PC-9 (cell line): ENCODE measurements around the gene DNAJC13. TPM values are rescaled to one million over a fixed set of nuclear protein-coding genes. Genes with fewer than 3 reads are reported as not detected.

Experiments used
- BruUV-seq: library from RNA; stranded (reverse); fragments of 400-500 nt; replicated peaks from 2 replicates; lab custom pipeline; 2021; lab: Mats Ljungman, UMichigan
- CTCF ChIA-PET: fragments of 300-600 bp; sonication (Branson Sonifier 250); formaldehyde crosslinking; loops from one replicate; lab custom pipeline; 2022; ENCODE audit warnings: antibody characterized with exemption; lab: Charles Lee
- POLR2A ChIA-PET: fragments of 300-600 bp; sonication (Branson Sonifier 250); formaldehyde crosslinking; loops from one replicate; lab custom pipeline; 2022; ENCODE audit warnings: antibody characterized with exemption; ENCODE audit not compliant: unreplicated experiment; lab: Charles Lee
- DNase-seq, 2 experiments: peaks; one replicate each; pipeline versions ENCODE4 v3.0.0 to v3.0.0-alpha.2; 2015 to 2022; ENCODE audit warnings: mixed read lengths in 1 of 2
- H2AFZ ChIP-seq: fragments of 200-600 bp; sonication (generic); 2 replicates; pipeline ENCODE4 v1.8.1; 2017; ENCODE audit warnings: antibody characterized with exemption
- H3F3A ChIP-seq: fragments of 200-600 bp; sonication (generic); 2 replicates; pipeline ENCODE4 v1.8.1; 2017; ENCODE audit warnings: antibody characterized with exemption, mild to moderate bottlenecking, low read depth; ENCODE audit not compliant: insufficient read depth
- H3K27ac ChIP-seq: fragments of 200-600 bp; sonication (generic); 2 replicates; pipeline ENCODE4 v1.6.1; 2016; ENCODE audit warnings: mixed run types
- H3K27me3 ChIP-seq: fragments of 200-600 bp; sonication (generic); 2 replicates; pipeline ENCODE4 v1.6.1; 2016; ENCODE audit warnings: low read depth, mixed run types; ENCODE audit not compliant: insufficient read depth
- H3K36me3 ChIP-seq: fragments of 200-600 bp; sonication (generic); 2 replicates; pipeline ENCODE4 v1.6.1; 2016; ENCODE audit warnings: low read depth, mixed run types
- H3K4me1 ChIP-seq: fragments of 200-600 bp; sonication (generic); replicated peaks from 2 replicates; pipeline ENCODE4 v1.6.1; 2016; ENCODE audit warnings: mixed run types; ENCODE audit not compliant: insufficient read depth
- H3K4me2 ChIP-seq: fragments of 200-600 bp; sonication (generic); 2 replicates; pipeline ENCODE4 v1.6.1; 2017; ENCODE audit warnings: mixed run types
- H3K4me3 ChIP-seq: fragments of 200-600 bp; sonication (generic); 2 replicates; pipeline ENCODE4 v1.6.1; 2016; ENCODE audit warnings: mixed run types
- H3K79me2 ChIP-seq: fragments of 200-600 bp; sonication (generic); 2 replicates; pipeline ENCODE4 v1.6.1; 2017; ENCODE audit warnings: low read depth, mixed run types
- H3K9me2 ChIP-seq: fragments of 200-600 bp; sonication (generic); 2 replicates; pipeline ENCODE4 v1.8.1; 2017; ENCODE audit warnings: mild to moderate bottlenecking; ENCODE audit not compliant: insufficient read depth
- H3K9me3 ChIP-seq: fragments of 200-600 bp; sonication (generic); 2 replicates; pipeline ENCODE4 v1.8.1; 2016; ENCODE audit warnings: low read depth; ENCODE audit not compliant: insufficient read depth
- H4K20me1 ChIP-seq: fragments of 200-600 bp; sonication (generic); 2 replicates; pipeline ENCODE4 v1.8.1; 2017; ENCODE audit not compliant: insufficient read depth
- CTCF ChIP-seq: fragments of 200-600 bp; sonication (generic); conservative IDR thresholded peaks from 2 replicates; pipeline ENCODE4 v1.6.1; 2017; ENCODE audit warnings: mixed run types, antibody characterized with exemption, mild to moderate bottlenecking, moderate library complexity
- EZH2 ChIP-seq: fragments of 200-600 bp; sonication (generic); IDR thresholded peaks from 2 replicates; pipeline ENCODE4 v1.8.0; 2017; ENCODE audit warnings: antibody characterized with exemption, low read depth
- intact Hi-C: fragments of 100-400 bp; cut with micrococcal nuclease; formaldehyde crosslinking; loops from one replicate; pipeline ENCODE4 v1.10.0; 2022; ENCODE audit not compliant: unreplicated experiment
- total RNA-seq: library from RNA; stranded (reverse); gene quantifications from 2 replicates; pipeline ENCODE4 v1.2.3, GENCODE V29; 2021

DNAJC13 gene
- total RNA-seq, 1 experiment from 2014 or later, result 56.6 TPM

GRCh38 chr3:132435911-132436425, 18.7 kb downstream of the DNAJC13 start:
- intact Hi-C loops, result no loop called here
- H3F3A ChIP-seq, result 0 out of 2 replicates have a peak, but pooled peaks cover 1% of the 10 kb centered on the region
- no peaks in the 10 kb centered on the region for H3K27me3 ChIP-seq
- H3K4me3 ChIP-seq, result no peak overlapping the region
- no peaks in the 10 kb centered on the region for H4K20me1 ChIP-seq
- no peak for DNase-seq
- peaks cover 3% of the 10 kb centered on the region; the same call in 1 of the 2 replicates for H3K36me3 ChIP-seq
- H2AFZ ChIP-seq, result no peak overlapping the region
- peaks cover 14% of the 10 kb centered on the region for H3K4me1 ChIP-seq
- CTCF ChIA-PET, result no interaction called here
- H3K4me2 ChIP-seq, result no peak overlapping the region
- no peaks in the 10 kb centered on the region for H3K9me3 ChIP-seq
- POLR2A ChIA-PET, result no interaction called here
- H3K9me2 ChIP-seq, result no peaks in the 10 kb centered on the region
- H3K79me2 ChIP-seq, result peaks cover 18% of the 10 kb centered on the region; the same call in 1 of the 2 replicates
- BruUV-seq, result no TSS peak
- no peak overlapping the region for H3K27ac ChIP-seq
- TF ChIP-seq EZH2, result no peak
- no peak for TF ChIP-seq CTCF

DNA sequence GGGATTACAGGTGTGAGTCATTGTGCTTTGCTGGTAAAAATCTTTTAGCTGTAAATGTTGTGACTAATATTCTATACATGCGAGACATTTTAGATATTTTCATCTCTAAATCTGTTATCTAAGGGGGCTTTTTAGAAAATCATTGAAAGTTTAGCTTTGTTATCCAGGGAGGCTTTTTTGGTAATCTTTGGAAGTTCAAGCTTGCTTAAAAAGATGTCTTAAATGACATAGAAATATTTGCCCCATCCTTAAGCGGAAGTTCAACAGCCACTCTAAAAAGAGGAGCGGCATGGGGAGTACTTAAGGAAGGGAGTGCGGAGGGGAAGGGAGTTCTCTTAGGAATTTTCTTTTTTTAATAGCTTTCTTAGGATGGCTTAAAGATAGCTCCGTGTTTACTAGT, 26.1 kb downstream of the DNAJC13 start:
- BruUV-seq, result no TSS peak

DNA sequence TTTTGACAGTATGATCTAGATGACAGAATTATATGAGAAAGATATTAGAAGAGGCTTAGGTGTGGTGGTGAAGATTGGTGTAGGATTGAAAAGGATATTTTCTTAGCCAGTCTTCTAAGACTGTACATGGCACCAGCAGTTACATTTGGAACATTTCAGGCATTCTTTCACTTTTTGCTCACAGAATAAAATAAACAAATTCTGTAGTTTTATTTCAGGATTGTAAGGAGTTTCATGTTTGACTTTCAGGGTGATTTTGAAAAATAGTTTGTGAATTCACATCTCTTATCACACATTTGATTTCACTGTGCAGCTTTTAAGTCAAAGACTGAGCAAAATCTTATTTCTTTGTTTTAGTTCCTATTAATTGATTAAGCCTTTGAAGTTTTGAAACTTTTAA, 27.1 kb downstream of the DNAJC13 start:
- no peak for TF ChIP-seq EZH2
- TF ChIP-seq CTCF, result no peak
- POLR2A ChIA-PET, result no interaction called here
- Histone ChIP-seq H3F3A (peaks cover 5% of the 10 kb centered on the region; the same call in 1 of the 2 replicates), H3K27ac (peak overlapping the region; percentile 2; the same call in 1 of the 2 replicates), H3K4me3 (no peak overlapping the region), H4K20me1 (no peaks in the 10 kb centered on the region), H3K9me2 (0 out of 2 replicates have a peak, but pooled peaks cover 3% of the 10 kb centered on the region), H2AFZ (no peak overlapping the region), H3K4me2 (no peak overlapping the region), H3K36me3 (no peaks in the 10 kb centered on the region; the same call in 1 of the 2 replicates), H3K4me1 (peaks cover 16% of the 10 kb centered on the region), H3K27me3 (no peaks in the 10 kb centered on the region), H3K9me3 (no peaks in the 10 kb centered on the region), H3K79me2 (peaks cover 22% of the 10 kb centered on the region; the same call in 1 of the 2 replicates)
- intact Hi-C loops, result no loop called here
- BruUV-seq, result no TSS peak
- no peak for DNase-seq
- CTCF ChIA-PET, result no interaction called here

More for the DNA sequence above, 26.1 kb downstream of the DNAJC13 start:
- Histone ChIP-seq H4K20me1 (no peaks in the 10 kb centered on the region), H3K4me2 (no peak overlapping the region), H3K4me1 (peaks cover 16% of the 10 kb centered on the region), H3K27me3 (no peaks in the 10 kb centered on the region), H3K79me2 (peaks cover 22% of the 10 kb centered on the region; the same call in 1 of the 2 replicates), H3K9me3 (no peaks in the 10 kb centered on the region), H3K9me2 (0 out of 2 replicates have a peak, but pooled peaks cover 3% of the 10 kb centered on the region), H3K27ac (no peak overlapping the region), H2AFZ (no peak overlapping the region), H3K36me3 (no peaks in the 10 kb centered on the region; the same call in 1 of the 2 replicates), H3F3A (peaks cover 5% of the 10 kb centered on the region; the same call in 1 of the 2 replicates), H3K4me3 (no peak overlapping the region)
- CTCF ChIA-PET, result no interaction called here
- TF ChIP-seq EZH2, result no peak
- no peak for TF ChIP-seq CTCF
- intact Hi-C loops, result no loop called here
- POLR2A ChIA-PET, result interaction anchor here (0.6 kb wide), 1 partner anchor 732 kb away, joined by 3 read pairs; no protein-coding TSS in a partner anchor
- no peak for DNase-seq
